Caco-2 (cell line): ENCODE measurements around the gene DUSP11. TPM values are rescaled to one million over a fixed set of nuclear protein-coding genes. Genes with fewer than 3 reads are reported as not detected.

Source experiments
- BruUV-seq: library from RNA; stranded (reverse); fragments of 400-500 nt; replicated peaks from 2 replicates; lab custom pipeline; 2021; lab: Mats Ljungman, UMichigan
- CTCF ChIA-PET: fragments of 300-600 bp; sonication (Branson Sonifier 250); formaldehyde crosslinking; loops from one replicate; lab custom pipeline; 2022; ENCODE audit warnings: antibody characterized with exemption; lab: Charles Lee
- POLR2A ChIA-PET: fragments of 300-600 bp; sonication (Branson Sonifier 250); formaldehyde crosslinking; loops from one replicate; lab custom pipeline; 2022; ENCODE audit warnings: antibody characterized with exemption; lab: Charles Lee
- DNase-seq, 2 experiments: peaks; one replicate each; pipeline versions ENCODE4 v3.0.0 to v3.0.0-alpha.2; 2020 to 2022
- H3K27me3 ChIP-seq: replicated peaks from 2 replicates; pipeline ENCODE4 v1.6.0; 2011; ENCODE audit warnings: low read length; ENCODE audit not compliant: control insufficient read depth, insufficient read depth
- H3K36me3 ChIP-seq: 2 replicates; pipeline ENCODE4 v1.5.1; 2011; ENCODE audit warnings: low read length; ENCODE audit not compliant: control insufficient read depth, insufficient read depth
- H3K4me1 ChIP-seq: fragments of 250-450 bp; sonication (Bioruptor Pico); 2 replicates; pipeline ENCODE4 v1.5.1; 2020; ENCODE audit warnings: mild to moderate bottlenecking
- H3K4me3 ChIP-seq: 2 replicates; pipeline ENCODE4 v1.5.1; 2011; ENCODE audit warnings: low read depth, mild to moderate bottlenecking, control low read depth, low read length
- H3K9me3 ChIP-seq: fragments of 250-450 bp; sonication (Bioruptor Pico); 2 replicates; pipeline ENCODE4 v1.5.1; 2020; ENCODE audit warnings: mild to moderate bottlenecking, moderate library complexity
- H3K27ac Mint-ChIP-seq: one replicate; pipeline ENCODE4 v1.8.0; 2022; ENCODE audit warnings: mixed read lengths; ENCODE audit not compliant: unreplicated experiment
- H3K27me3 Mint-ChIP-seq: one replicate; pipeline ENCODE4 v1.8.0; 2022; ENCODE audit warnings: mixed read lengths; ENCODE audit not compliant: insufficient read depth, unreplicated experiment
- H3K36me3 Mint-ChIP-seq: one replicate; pipeline ENCODE4 v1.8.0; 2022; ENCODE audit warnings: mild to moderate bottlenecking, mixed read lengths; ENCODE audit not compliant: insufficient read depth, unreplicated experiment
- H3K4me1 Mint-ChIP-seq: one replicate; pipeline ENCODE4 v1.8.0; 2022; ENCODE audit warnings: low read depth, mixed read lengths; ENCODE audit not compliant: unreplicated experiment
- H3K4me3 Mint-ChIP-seq: one replicate; pipeline ENCODE4 v1.8.0; 2022; ENCODE audit warnings: mild to moderate bottlenecking, moderate library complexity, mixed read lengths; ENCODE audit not compliant: unreplicated experiment
- H3K9me3 Mint-ChIP-seq: one replicate; pipeline ENCODE4 v1.8.0; 2022; ENCODE audit warnings: mixed read lengths; ENCODE audit not compliant: unreplicated experiment
- intact Hi-C: fragments of 100-400 bp; cut with micrococcal nuclease; formaldehyde crosslinking; loops from one replicate; pipeline ENCODE4 v1.10.0; 2022; ENCODE audit not compliant: unreplicated experiment
- total RNA-seq: library from RNA; stranded (reverse); gene quantifications from 2 replicates; pipeline ENCODE4 v1.2.3, GENCODE V29; 2022
- TF ChIP-seq, protein P1 (sequence below), 2 experiments: fragments of 200-600 bp in 1 of 2; IDR thresholded peaks; 1 replicate in 1 of 2; 2 replicates in 1 of 2; pipeline versions ENCODE4 v1.5.1 to v1.8.0; 2011 to 2022; ENCODE audit warnings: antibody characterized with exemption in 1 of 2, control low read depth in 1 of 2, inconsistent platforms in 1 of 2, low read depth in 1 of 2, low read length in 1 of 2, mild to moderate bottlenecking in 1 of 2, moderate library complexity in 1 of 2; ENCODE audit not compliant: insufficient read depth in 1 of 2, severe bottlenecking in 1 of 2, unreplicated experiment in 1 of 2

Gene DUSP11
- total RNA-seq, 1 experiment from 2014 or later = 24.3 TPM

GRCh38 chr2:73821227-73821626, 41.3 kb upstream of the DUSP11 start:
- POLR2A ChIA-PET = no interaction called here
- no peaks in the 10 kb centered on the region for H3K9me3 ChIP-seq
- TF ChIP-seq, protein P1, sequence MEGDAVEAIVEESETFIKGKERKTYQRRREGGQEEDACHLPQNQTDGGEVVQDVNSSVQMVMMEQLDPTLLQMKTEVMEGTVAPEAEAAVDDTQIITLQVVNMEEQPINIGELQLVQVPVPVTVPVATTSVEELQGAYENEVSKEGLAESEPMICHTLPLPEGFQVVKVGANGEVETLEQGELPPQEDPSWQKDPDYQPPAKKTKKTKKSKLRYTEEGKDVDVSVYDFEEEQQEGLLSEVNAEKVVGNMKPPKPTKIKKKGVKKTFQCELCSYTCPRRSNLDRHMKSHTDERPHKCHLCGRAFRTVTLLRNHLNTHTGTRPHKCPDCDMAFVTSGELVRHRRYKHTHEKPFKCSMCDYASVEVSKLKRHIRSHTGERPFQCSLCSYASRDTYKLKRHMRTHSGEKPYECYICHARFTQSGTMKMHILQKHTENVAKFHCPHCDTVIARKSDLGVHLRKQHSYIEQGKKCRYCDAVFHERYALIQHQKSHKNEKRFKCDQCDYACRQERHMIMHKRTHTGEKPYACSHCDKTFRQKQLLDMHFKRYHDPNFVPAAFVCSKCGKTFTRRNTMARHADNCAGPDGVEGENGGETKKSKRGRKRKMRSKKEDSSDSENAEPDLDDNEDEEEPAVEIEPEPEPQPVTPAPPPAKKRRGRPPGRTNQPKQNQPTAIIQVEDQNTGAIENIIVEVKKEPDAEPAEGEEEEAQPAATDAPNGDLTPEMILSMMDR (IDR thresholded peaks at IDR 0.05; ENCODE audit: insufficient read depth in 1 of 2, low read depth in 1 of 2, low read length in 1 of 2, severe bottlenecking in 1 of 2, unreplicated experiment in 1 of 2) = no peak
- intact Hi-C loops = no loop called here
- Mint-ChIP-seq H3K27ac (no peak overlapping the region), H3K36me3 (no peaks in the 10 kb centered on the region), H3K27me3 (peaks cover 4% of the 10 kb centered on the region), H3K9me3 (no peaks in the 10 kb centered on the region), H3K4me3 (no peak overlapping the region), H3K4me1 (no peaks in the 10 kb centered on the region)
- no peak for DNase-seq
- H3K4me3 ChIP-seq = no peak overlapping the region
- no peaks in the 10 kb centered on the region for H3K27me3 ChIP-seq
- CTCF ChIA-PET = interaction anchor here (0.6 to 1.4 kb wide), 2 partner anchors 326 to 419 kb away, joined by 4 to 5 read pairs; partner anchors contain the start of gene BOLA3
- BruUV-seq = no TSS peak
- H3K4me1 ChIP-seq = 0 out of 2 replicates have a peak, but pooled peaks cover 3% of the 10 kb centered on the region
- no peaks in the 10 kb centered on the region for H3K36me3 ChIP-seq

DNA sequence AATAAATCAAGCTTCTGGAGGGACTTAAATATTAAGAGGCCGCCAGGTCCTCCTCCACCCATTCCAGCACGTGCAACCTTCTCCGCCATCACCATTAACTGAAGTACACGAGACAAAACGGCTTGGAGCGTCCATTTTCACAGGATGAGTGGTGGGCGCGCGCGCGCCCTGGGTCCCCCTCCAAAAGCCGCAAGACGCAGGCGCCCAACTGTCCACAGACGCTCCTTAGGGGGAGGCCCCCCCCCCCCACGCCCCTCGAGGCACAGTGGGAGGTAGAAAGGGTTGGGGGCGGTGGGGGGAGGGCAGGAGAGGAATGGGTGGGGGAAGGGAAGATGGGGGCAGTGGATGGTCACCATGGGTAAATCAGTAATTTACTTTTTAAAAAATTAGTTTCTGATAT, 38.4 kb upstream of the DUSP11 start:
- Histone ChIP-seq H3K36me3 (no peaks in the 10 kb centered on the region), H3K9me3 (no peaks in the 10 kb centered on the region), H3K4me1 (no peaks in the 10 kb centered on the region), H3K4me3 (no peak overlapping the region), H3K27me3 (no peaks in the 10 kb centered on the region)
- no peak overlapping the region for H3K4me3 Mint-ChIP-seq
- no peaks in the 10 kb centered on the region for H3K4me1 Mint-ChIP-seq
- no peaks in the 10 kb centered on the region for H3K9me3 Mint-ChIP-seq
- peaks cover 6% of the 10 kb centered on the region for H3K27me3 Mint-ChIP-seq
- no peak overlapping the region for H3K27ac Mint-ChIP-seq
- DNase-seq = no peak
- POLR2A ChIA-PET = no interaction called here
- intact Hi-C loops = no loop called here
- BruUV-seq = no TSS peak
- no peaks in the 10 kb centered on the region for H3K36me3 Mint-ChIP-seq
- CTCF ChIA-PET = no interaction called here
- TF ChIP-seq, protein P1 (IDR thresholded peaks at IDR 0.05; ENCODE audit: insufficient read depth in 1 of 2, low read depth in 1 of 2, low read length in 1 of 2, severe bottlenecking in 1 of 2, unreplicated experiment in 1 of 2) = no peak

DNA sequence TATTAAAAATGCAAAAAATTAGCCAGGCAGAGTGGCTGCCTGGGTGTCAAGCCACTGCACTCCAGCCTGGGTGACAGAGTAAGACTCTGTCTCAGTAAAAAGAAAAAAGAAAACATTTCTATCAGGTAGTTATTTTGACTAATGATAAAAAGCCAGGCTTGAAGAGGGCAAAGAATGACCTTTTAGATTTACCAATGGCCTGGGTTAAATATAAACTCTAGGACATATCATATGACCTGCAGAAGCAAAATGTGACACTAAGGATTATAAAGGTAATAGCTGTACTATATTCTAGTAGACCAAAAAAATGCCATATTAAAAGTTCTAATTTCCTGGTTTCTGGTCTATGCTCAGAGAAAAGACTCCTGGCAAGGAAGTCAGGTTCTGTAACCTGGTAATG, 32.7 kb upstream of the DUSP11 start:
- Histone ChIP-seq H3K4me1 (0 out of 2 replicates have a peak, but pooled peaks cover 2% of the 10 kb centered on the region), H3K4me3 (no peak overlapping the region), H3K27me3 (no peaks in the 10 kb centered on the region), H3K36me3 (no peaks in the 10 kb centered on the region), H3K9me3 (no peaks in the 10 kb centered on the region)
- DNase-seq = no peak
- Mint-ChIP-seq H3K27me3 (peaks cover 3% of the 10 kb centered on the region), H3K4me1 (no peaks in the 10 kb centered on the region), H3K27ac (no peak overlapping the region), H3K4me3 (no peak overlapping the region), H3K36me3 (no peaks in the 10 kb centered on the region), H3K9me3 (no peaks in the 10 kb centered on the region)
- intact Hi-C loops = no loop called here
- no TSS peak for BruUV-seq
- TF ChIP-seq, protein P1 (IDR thresholded peaks at IDR 0.05; ENCODE audit: insufficient read depth in 1 of 2, low read depth in 1 of 2, low read length in 1 of 2, severe bottlenecking in 1 of 2, unreplicated experiment in 1 of 2) = no peak
- CTCF ChIA-PET = no interaction called here
- POLR2A ChIA-PET = interaction anchor here (0.7 kb wide), 1 partner anchor 117 kb away, joined by 4 read pairs; no protein-coding TSS in a partner anchor
